H9 (cell line): Measurements from ENCODE around the gene ASH1L. TPM values are rescaled to one million over a fixed set of nuclear protein-coding genes. Genes with fewer than 3 reads are reported as not detected.

Source experiments
- DNase-seq: peaks from one replicate; pipeline ENCODE4 v3.0.0-alpha.2; 2017
- H2AFZ ChIP-seq: one replicate; pipeline ENCODE4 v1.6.1; 2013; ENCODE audit warnings: mild to moderate bottlenecking, low read length, control low read depth, moderate library complexity
- H2AK5ac ChIP-seq: 2 replicates; pipeline ENCODE4 v1.6.1; 2013; ENCODE audit warnings: low read length, control low read depth, mixed read lengths; ENCODE audit not compliant: insufficient read length
- H2BK120ac ChIP-seq: one replicate; pipeline ENCODE4 v1.6.1; 2013; ENCODE audit warnings: low read depth, mild to moderate bottlenecking, low read length, control low read depth, inconsistent platforms; ENCODE audit not compliant: poor library complexity, severe bottlenecking
- H2BK12ac ChIP-seq: 2 replicates; pipeline ENCODE4 v1.6.1; 2013; ENCODE audit warnings: low read length, control low read depth, mixed read lengths, low read depth; ENCODE audit not compliant: insufficient read length
- H2BK15ac ChIP-seq: 2 replicates; pipeline ENCODE4 v1.6.1; 2013; ENCODE audit warnings: low read depth, low read length, control low read depth
- H2BK20ac ChIP-seq: one replicate; pipeline ENCODE4 v1.6.1; 2013; ENCODE audit warnings: low read depth, mild to moderate bottlenecking, low read length, control low read depth, inconsistent platforms; ENCODE audit not compliant: poor library complexity, severe bottlenecking
- H2BK5ac ChIP-seq: 2 replicates; pipeline ENCODE4 v1.6.1; 2013; ENCODE audit warnings: low read length, control low read depth, mixed read lengths; ENCODE audit not compliant: insufficient read length
- H3K14ac ChIP-seq: 2 replicates; pipeline ENCODE4 v1.6.1; 2013; ENCODE audit warnings: low read length, control low read depth; ENCODE audit not compliant: insufficient read depth
- H3K18ac ChIP-seq: 2 replicates; pipeline ENCODE4 v1.6.1; 2013; ENCODE audit warnings: low read depth, mild to moderate bottlenecking, mixed read lengths, low read length, control low read depth; ENCODE audit not compliant: insufficient read length
- H3K23ac ChIP-seq: 2 replicates; pipeline ENCODE4 v1.6.1; 2013; ENCODE audit warnings: low read length, control low read depth, mixed read lengths, low read depth; ENCODE audit not compliant: insufficient read length
- H3K23me2 ChIP-seq: 2 replicates; pipeline ENCODE4 v1.6.1; 2013; ENCODE audit warnings: low read depth, mild to moderate bottlenecking, mixed read lengths, low read length, control low read depth; ENCODE audit not compliant: insufficient read length, poor library complexity, severe bottlenecking
- H3K27ac ChIP-seq: 2 replicates; pipeline ENCODE4 v1.5.1; 2013; ENCODE audit warnings: low read length, control low read depth, mixed read lengths, low read depth; ENCODE audit not compliant: insufficient read length
- H3K27me3 ChIP-seq: 2 replicates; pipeline ENCODE4 v1.6.1; 2013; ENCODE audit warnings: low read length, control low read depth, inconsistent platforms; ENCODE audit not compliant: insufficient read depth
- H3K4ac ChIP-seq: 2 replicates; pipeline ENCODE4 v1.6.1; 2013; ENCODE audit warnings: low read depth, mild to moderate bottlenecking, control low read depth, inconsistent platforms, low read length, moderate library complexity
- H3K4me1 ChIP-seq: 2 replicates; pipeline ENCODE4 v1.6.1; 2013; ENCODE audit warnings: low read length, control low read depth, inconsistent platforms; ENCODE audit not compliant: insufficient read depth
- H3K4me2 ChIP-seq: 2 replicates; pipeline ENCODE4 v1.6.1; 2013; ENCODE audit warnings: low read length, control low read depth, mixed read lengths; ENCODE audit not compliant: insufficient read length, insufficient read depth
- H3K56ac ChIP-seq: 2 replicates; pipeline ENCODE4 v1.6.1; 2013; ENCODE audit warnings: low read depth, mild to moderate bottlenecking, mixed read lengths, low read length, control low read depth; ENCODE audit not compliant: insufficient read length
- H3K79me1 ChIP-seq: 2 replicates; pipeline ENCODE4 v1.6.1; 2013; ENCODE audit warnings: low read depth, mild to moderate bottlenecking, moderate library complexity, low read length, control low read depth, inconsistent platforms; ENCODE audit not compliant: insufficient read depth, poor library complexity, severe bottlenecking
- H3K79me2 ChIP-seq: 2 replicates; pipeline ENCODE4 v1.6.1; 2013; ENCODE audit warnings: low read length, control low read depth, inconsistent platforms; ENCODE audit not compliant: insufficient read depth
- H3K9ac ChIP-seq: 2 replicates; pipeline ENCODE4 v1.6.1; 2013; ENCODE audit warnings: low read length, control low read depth, mixed read lengths; ENCODE audit not compliant: insufficient read length; ENCODE audit errors: extremely low read depth
- H3K9me3 ChIP-seq: one replicate; pipeline ENCODE4 v1.6.1; 2013; ENCODE audit warnings: low read depth, low read length, inconsistent platforms; ENCODE audit not compliant: control insufficient read depth
- H3T11ph ChIP-seq: one replicate; pipeline ENCODE4 v1.6.1; 2013; ENCODE audit warnings: mild to moderate bottlenecking, low read length, control low read depth, inconsistent platforms
- H4K20me1 ChIP-seq: one replicate; pipeline ENCODE4 v1.6.1; 2013; ENCODE audit not compliant: control insufficient read depth, insufficient read length, insufficient read depth
- H4K5ac ChIP-seq: 2 replicates; pipeline ENCODE4 v1.6.1; 2013; ENCODE audit warnings: low read depth, mild to moderate bottlenecking, mixed read lengths, low read length, control low read depth; ENCODE audit not compliant: insufficient read length
- H4K8ac ChIP-seq: replicated peaks from 2 replicates; pipeline ENCODE4 v1.6.1; 2013; ENCODE audit warnings: low read length, control low read depth, mixed read lengths, low read depth; ENCODE audit not compliant: insufficient read length
- H4K91ac ChIP-seq: 2 replicates; pipeline ENCODE4 v1.6.1; 2013; ENCODE audit warnings: low read depth, mild to moderate bottlenecking, moderate library complexity, mixed read lengths, low read length, control low read depth; ENCODE audit not compliant: insufficient read length
- H3K27ac Mint-ChIP-seq, 3 experiments: 2 replicates in 2 of 3; 3 replicates in 1 of 3; pipeline ENCODE4 v1.8.0; 2020 to 2021; ENCODE audit warnings: mixed read lengths in 3 of 3, mild to moderate bottlenecking in 1 of 3, moderate library complexity in 1 of 3
- H3K27me3 Mint-ChIP-seq: 2 replicates; pipeline ENCODE4 v1.8.0; 2021; ENCODE audit warnings: low read depth, mild to moderate bottlenecking, moderate library complexity, mixed read lengths
- H3K36me3 Mint-ChIP-seq, 3 experiments: 2 replicates in 2 of 3; 3 replicates in 1 of 3; pipeline ENCODE4 v1.8.0; 2020 to 2021; ENCODE audit warnings: low read depth in 3 of 3, mixed read lengths in 3 of 3; ENCODE audit not compliant: insufficient read depth in 1 of 3
- H3K4me1 Mint-ChIP-seq, 2 experiments: 2 replicates each; pipeline ENCODE4 v1.8.0; 2020; ENCODE audit warnings: mixed read lengths in 2 of 2
- H3K4me3 Mint-ChIP-seq, 2 experiments: 2 replicates in 1 of 2; 3 replicates in 1 of 2; pipeline ENCODE4 v1.8.0; 2020 to 2021; ENCODE audit warnings: mild to moderate bottlenecking in 2 of 2, mixed read lengths in 2 of 2, moderate library complexity in 1 of 2
- H3K9me3 Mint-ChIP-seq, 2 experiments: 2 replicates in 1 of 2; 3 replicates in 1 of 2; pipeline ENCODE4 v1.8.0; 2020; ENCODE audit warnings: mild to moderate bottlenecking in 2 of 2, mixed read lengths in 2 of 2, moderate library complexity in 1 of 2
- WGBS: extraction: QIAGEN DNeasy Blood & Tissue Kit; methylation state at CpG from one replicate; pipeline ENCODE4 v1.1.7; 2013; ENCODE audit warnings: missing lambda C conversion rate, low lambda C conversion rate, mixed read lengths; ENCODE audit not compliant: insufficient read length; ENCODE audit errors: extremely low coverage; 5-methylcytosine and 5-hydroxymethylcytosine counted together
- total RNA-seq: library from RNA; stranded (reverse); gene quantifications from 2 replicates; pipeline ENCODE4 v1.2.1, GENCODE V29; 2021
- TF ChIP-seq, protein P1 (sequence below): fragments of 200-600 bp; sonication (generic); conservative IDR thresholded peaks from 3 replicates; pipeline ENCODE4 v1.8.0; 2021; ENCODE audit warnings: antibody characterized with exemption, mild to moderate bottlenecking

Gene ASH1L
- total RNA-seq, 1 experiment from 2014 or later = 32.8 TPM

GRCh38 chr1:155529929-155530328 lies 32.7 kb downstream of the ASH1L start:
- no peaks in the 10 kb centered on the region for H3K9me3 ChIP-seq
- H2AFZ ChIP-seq = no peak overlapping the region
- H4K20me1 ChIP-seq = no peaks in the 10 kb centered on the region
- Mint-ChIP-seq H3K9me3 (no peaks in the 10 kb centered on the region), H3K27me3 (no peaks in the 10 kb centered on the region), H3K4me3 (no peak overlapping the region), H3K36me3 (peaks cover 1 to 4% (median 3%) of the 10 kb centered on the region in 3 experiments; a peak in 4 of 7 replicates), H3K27ac (peak overlapping the region in 2 of 3 experiments; percentile 11 to 64; a peak in 2 of 7 replicates), H3K4me1 (peaks cover 14 to 19% of the 10 kb centered on the region in 2 experiments)
- no peaks in the 10 kb centered on the region; the same call in 1 of the 2 replicates for H3K4me1 ChIP-seq
- no peak overlapping the region for H3K14ac ChIP-seq
- no peak overlapping the region for H2AK5ac ChIP-seq
- H2BK15ac ChIP-seq = no peak overlapping the region
- peaks cover 4% of the 10 kb centered on the region; the same call in 1 of the 2 replicates for H3K79me2 ChIP-seq
- no peaks in the 10 kb centered on the region for H3K23me2 ChIP-seq
- no peak overlapping the region for H4K8ac ChIP-seq
- TF ChIP-seq, protein P1, sequence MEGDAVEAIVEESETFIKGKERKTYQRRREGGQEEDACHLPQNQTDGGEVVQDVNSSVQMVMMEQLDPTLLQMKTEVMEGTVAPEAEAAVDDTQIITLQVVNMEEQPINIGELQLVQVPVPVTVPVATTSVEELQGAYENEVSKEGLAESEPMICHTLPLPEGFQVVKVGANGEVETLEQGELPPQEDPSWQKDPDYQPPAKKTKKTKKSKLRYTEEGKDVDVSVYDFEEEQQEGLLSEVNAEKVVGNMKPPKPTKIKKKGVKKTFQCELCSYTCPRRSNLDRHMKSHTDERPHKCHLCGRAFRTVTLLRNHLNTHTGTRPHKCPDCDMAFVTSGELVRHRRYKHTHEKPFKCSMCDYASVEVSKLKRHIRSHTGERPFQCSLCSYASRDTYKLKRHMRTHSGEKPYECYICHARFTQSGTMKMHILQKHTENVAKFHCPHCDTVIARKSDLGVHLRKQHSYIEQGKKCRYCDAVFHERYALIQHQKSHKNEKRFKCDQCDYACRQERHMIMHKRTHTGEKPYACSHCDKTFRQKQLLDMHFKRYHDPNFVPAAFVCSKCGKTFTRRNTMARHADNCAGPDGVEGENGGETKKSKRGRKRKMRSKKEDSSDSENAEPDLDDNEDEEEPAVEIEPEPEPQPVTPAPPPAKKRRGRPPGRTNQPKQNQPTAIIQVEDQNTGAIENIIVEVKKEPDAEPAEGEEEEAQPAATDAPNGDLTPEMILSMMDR = no peak
- H3K4ac ChIP-seq = no peak overlapping the region
- H3K18ac ChIP-seq = no peak overlapping the region
- H3K9ac ChIP-seq = no peak overlapping the region
- no peak overlapping the region for H2BK120ac ChIP-seq
- no peak overlapping the region for H3K56ac ChIP-seq
- WGBS = no CpG with 5 or more reads among the region's 3 CpGs
- H2BK12ac ChIP-seq = no peak overlapping the region
- no peak overlapping the region for H2BK20ac ChIP-seq
- H3K4me2 ChIP-seq = no peak overlapping the region
- H4K5ac ChIP-seq = no peak overlapping the region
- no peaks in the 10 kb centered on the region for H3K27me3 ChIP-seq
- H3K79me1 ChIP-seq = peaks cover 7% of the 10 kb centered on the region
- no peak overlapping the region for H3K27ac ChIP-seq
- H3T11ph ChIP-seq = no peak overlapping the region
- H3K23ac ChIP-seq = no peak overlapping the region
- DNase-seq = no peak
- no peak overlapping the region for H4K91ac ChIP-seq
- H2BK5ac ChIP-seq = no peak overlapping the region
